Jurkat, Clone E6-1 (cell line): ENCODE measurements around the gene CD1B. TPM values are rescaled to one million over a fixed set of nuclear protein-coding genes. Genes with fewer than 3 reads are reported as not detected.
A peak's percentile ranks its signal among the peaks of the same experiment; 100 is the strongest.
"Not testable (repeated sequence)": the region's sequence is repeated elsewhere in the genome, so short reads cannot be mapped to it uniquely, and the experiment has no call there.

Experiments
- DNase-seq: peaks from one replicate; pipeline ENCODE4 v3.0.0-alpha.2; 2011; ENCODE audit warnings: low read depth, low spot score
- H3K4me3 ChIP-seq: 2 replicates; pipeline ENCODE4 v1.5.1; 2011; ENCODE audit warnings: mild to moderate bottlenecking, low read length, control low read depth, moderate library complexity
- polyA plus RNA-seq: library from polyadenylated mRNA; unstranded; fragments of >200 nt; gene quantifications from one replicate; pipeline ENCODE4 v1.2.1, GENCODE V29; 2012; ENCODE audit warnings: missing spikeins; ENCODE audit not compliant: insufficient read length, insufficient read depth

CD1B gene
- 40.2 TPM for polyA plus RNA-seq

DNA sequence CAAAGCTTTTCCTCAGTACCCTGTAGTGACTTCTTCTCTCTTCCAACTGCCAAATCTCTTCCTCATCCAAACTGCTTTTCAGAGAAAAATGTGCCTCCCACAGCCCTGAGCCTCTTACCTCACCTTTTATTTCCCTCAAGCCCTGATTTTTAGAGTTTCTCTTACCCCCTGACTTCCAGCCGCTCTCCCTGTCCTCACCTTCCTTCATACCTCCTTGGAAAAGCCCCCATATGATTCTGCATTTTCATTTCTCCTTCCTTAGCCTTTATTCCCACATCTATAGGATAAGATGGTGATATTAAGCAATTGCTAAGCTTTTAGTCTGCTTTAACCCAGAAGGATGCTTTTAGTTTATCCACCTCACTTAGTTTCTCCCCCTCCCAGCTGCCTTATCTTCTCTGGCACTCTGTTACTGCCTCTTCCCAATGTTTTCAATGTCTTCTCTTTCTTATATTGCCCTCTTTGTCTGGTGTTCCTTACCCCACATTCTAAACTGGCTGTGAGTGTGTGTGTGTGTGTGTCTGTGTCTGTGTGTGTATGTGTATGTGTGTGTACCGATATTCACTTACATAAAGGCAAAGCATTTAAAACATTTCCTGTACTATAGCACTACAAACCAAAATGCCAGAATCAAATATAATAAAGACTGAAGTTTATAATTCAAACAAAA lies at the start of gene CD1B:
CD1B (minus strand) TSS at position 51 of the 670 bp plus-strand sequence. CDS start 108 bp downstream, outside the sequence.
- DNase-seq = no peak
- H3K4me3 ChIP-seq = peak within 1 kb of the TSS; percentile 29

DNA sequence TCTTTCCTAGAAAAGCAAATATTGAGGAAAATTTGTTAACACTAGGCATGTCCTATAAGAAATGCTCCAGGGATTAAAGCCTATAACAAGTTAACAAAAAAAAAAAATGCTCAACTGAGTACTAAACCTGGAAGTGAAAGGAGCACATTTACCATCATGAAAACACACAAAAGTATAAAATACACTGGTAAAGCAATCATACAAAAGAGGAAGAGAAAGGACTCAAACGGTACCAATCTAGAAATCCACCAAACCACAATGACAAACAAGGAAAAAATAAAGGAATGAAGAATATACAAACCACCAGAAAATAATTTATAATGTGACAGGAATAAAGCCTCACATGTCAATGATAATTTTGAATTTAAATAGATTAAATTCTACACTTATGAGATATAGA lies 43.5 kb upstream of the CD1B start:
- H3K4me3 ChIP-seq = no peak overlapping the region
- DNase-seq = no peak

DNA sequence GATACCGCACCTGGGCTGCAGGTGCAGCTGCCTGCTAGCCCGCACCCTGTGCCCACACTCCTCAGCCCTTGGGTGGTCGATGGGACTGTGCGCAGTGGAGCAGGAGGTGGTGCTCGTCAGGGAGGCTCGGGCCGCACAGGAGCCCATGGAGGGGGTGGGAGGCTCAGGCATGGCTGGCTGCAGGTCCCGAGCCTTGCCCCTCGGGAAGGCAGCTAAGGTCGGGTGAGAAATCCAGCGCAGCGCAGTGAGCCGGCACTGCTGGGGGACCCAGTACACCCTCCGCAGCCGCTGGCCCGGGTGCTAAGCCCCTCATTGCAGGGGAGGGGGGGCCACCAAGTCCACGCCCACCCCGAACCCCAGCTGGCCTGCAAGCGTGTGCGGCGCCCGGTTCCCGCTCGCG lies 42.8 kb upstream of the CD1B start:
- not testable (repeated sequence) for H3K4me3 ChIP-seq, DNase-seq

DNA sequence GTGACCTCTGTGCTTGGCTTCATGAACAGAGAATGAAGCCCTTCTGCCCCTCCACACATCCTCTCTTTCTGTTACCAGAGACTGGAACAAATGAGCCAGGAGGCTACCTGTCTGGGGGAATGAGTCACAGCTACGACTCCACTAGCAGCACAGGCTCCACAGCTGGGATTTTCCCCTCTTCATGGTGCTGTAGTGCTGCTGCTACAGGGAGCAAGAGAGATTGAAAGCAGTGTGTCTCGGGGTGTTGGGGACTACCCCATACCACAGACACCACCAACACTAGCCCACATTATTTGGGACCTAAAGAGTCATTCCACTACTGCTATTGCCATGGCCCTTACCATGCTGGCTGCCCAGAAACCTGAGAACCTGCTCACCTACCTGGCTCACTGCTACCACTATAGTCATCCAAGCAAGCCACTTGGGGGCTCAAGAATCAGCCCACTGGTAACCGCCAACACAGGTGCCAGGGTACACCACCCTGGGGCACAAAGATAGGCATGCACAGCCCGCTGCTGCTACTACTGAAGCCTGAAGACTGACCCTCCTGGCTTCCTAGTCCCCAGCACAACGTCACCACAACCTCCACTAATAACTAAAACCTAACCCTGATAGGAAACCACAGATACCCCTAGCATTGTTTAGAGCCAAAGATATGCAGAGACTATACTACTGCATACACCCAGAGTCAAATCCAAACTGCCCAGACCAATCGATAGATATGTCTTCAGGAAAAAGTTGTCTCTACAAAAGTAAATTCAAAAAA lies 40.0 kb upstream of the CD1B start:
- DNase-seq = no peak
- no peak overlapping the region for H3K4me3 ChIP-seq

DNA sequence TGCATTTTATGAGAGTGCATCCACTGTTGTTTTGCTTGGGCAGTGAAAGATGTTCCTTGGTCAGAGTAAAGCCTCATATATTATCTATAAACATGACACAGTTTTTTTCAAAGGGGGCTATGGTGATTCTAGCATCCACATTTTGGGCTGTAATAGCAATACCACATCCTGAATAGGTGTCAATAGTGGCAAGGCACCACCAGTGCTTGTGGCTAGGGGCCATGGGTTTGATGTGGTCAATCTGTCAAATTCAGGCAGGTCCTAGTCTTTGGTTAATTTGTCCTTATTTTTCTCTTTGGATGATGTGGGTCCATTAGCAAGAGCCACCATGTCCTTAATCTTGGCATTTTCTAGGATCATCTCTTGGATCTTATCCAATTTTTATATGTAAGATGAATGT lies 35.5 kb upstream of the CD1B start:
- no peak overlapping the region for H3K4me3 ChIP-seq
- peak; percentile 72 for DNase-seq

DNA sequence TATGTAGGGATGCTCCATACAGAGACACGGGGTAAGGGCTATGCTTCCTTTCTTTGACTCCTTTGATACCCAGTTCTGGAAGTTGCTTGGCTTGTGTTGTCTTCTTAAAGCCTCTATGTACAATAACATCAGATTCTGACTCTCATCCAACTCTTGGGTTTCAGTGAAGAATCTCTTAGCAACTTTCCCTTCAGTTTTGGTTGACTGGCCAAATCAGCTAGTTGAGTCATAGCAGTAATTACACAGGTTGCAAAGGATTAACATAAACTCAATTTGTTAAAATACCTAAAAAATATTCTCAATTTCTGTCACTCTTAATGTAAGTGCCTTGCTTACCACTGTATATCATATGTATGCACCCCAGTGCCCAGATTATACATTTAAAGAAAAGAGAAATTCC lies 31.6 kb upstream of the CD1B start:
- no peak overlapping the region for H3K4me3 ChIP-seq
- DNase-seq = no peak

DNA sequence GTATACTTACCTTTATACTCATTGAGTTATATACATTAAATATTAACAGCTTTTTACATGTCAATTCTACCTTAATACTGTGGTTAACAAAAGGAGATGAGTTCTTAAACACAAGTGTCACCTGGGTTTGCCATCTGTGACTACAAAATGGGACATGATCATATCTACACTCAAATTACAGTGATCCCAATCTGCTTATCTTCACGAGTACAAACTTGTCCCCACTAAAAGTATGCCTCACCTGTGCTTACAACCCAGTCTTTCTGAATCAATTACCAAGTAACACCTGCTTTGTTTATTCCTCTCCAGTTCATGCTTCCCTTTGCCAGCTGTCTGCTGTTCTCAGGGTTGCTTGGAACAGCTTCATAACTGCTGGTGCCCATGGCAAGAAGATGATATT lies 31.2 kb upstream of the CD1B start:
- no peak overlapping the region for H3K4me3 ChIP-seq
- peak; percentile 91 for DNase-seq

DNA sequence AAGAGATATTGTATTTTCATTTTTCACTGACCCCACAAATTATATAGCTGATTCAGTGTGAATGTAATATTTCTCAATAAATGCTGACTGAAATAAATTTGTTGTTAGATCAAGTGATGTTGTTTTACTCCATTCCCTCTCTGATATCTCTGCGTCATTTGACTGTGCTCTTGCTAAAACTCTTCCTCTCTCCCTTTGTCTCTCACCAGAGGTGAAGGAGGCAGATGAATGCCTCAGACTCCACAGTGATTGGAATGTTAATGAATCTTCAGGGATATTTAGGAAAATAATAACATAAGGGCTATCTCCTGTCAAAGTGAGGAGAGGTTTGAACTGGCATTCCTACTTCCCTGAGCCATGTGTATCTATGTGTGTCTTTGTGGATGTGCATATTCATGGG lies 26.1 kb upstream of the CD1B start:
- H3K4me3 ChIP-seq = peak overlapping the region; percentile 74
- no peak for DNase-seq

DNA sequence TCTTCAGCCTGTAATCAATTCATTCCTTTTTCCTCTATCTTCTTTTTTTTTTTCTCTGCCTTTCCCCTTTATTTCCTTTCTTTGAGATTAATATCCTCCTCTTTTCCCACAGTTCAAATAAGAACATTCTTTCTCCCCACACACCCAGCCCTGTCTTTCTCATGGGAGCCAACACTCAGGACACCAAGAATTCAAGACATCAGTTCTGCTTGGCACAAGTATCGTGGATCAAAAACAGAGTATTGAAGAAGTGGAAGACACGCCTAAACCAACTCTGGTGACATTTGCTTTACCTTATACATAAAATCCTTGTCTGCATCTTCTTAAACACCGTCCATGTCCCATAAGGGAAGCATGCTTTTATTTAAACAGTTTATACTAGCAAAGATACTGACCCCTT lies 25.3 kb upstream of the CD1B start:
- peak overlapping the region; percentile 74 for H3K4me3 ChIP-seq
- DNase-seq = peak; percentile 41

DNA sequence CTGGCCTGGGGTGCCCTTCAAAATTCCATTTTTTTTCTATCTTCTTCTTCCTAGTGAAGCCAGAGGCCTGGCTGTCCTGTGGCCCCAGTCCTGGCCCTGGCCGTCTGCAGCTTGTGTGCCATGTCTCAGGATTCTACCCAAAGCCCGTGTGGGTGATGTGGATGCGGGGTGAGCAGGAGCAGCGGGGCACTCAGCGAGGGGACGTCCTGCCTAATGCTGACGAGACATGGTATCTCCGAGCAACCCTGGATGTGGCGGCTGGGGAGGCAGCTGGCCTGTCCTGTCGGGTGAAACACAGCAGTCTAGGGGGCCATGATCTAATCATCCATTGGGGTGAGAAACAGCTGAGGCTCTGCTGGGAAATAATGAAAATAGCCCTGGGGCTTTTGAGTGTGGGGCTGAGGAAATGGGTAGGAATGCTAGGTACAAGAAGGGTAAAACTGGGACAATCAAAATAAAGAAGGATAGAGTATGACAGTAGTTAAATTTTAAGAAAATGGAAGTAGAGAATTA lies 24.5 kb upstream of the CD1B start:
- peak overlapping the region; percentile 74 for H3K4me3 ChIP-seq
- no peak for DNase-seq

DNA sequence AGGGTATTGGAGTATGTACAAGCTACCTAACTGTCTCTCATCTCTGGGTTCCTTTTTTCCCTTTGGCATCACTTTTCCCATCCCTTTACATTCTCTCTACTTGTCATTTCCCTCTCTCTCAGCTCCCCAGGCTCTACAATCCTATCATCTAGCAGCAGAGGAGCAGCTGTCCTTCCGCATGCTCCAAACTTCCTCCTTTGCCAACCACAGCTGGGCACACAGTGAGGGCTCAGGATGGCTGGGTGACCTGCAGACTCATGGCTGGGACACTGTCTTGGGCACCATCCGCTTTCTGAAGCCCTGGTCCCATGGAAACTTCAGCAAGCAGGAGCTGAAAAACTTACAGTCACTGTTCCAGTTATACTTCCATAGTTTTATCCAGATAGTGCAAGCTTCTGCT lies 22.9 kb upstream of the CD1B start:
- H3K4me3 ChIP-seq = peak overlapping the region; percentile 74

DNA sequence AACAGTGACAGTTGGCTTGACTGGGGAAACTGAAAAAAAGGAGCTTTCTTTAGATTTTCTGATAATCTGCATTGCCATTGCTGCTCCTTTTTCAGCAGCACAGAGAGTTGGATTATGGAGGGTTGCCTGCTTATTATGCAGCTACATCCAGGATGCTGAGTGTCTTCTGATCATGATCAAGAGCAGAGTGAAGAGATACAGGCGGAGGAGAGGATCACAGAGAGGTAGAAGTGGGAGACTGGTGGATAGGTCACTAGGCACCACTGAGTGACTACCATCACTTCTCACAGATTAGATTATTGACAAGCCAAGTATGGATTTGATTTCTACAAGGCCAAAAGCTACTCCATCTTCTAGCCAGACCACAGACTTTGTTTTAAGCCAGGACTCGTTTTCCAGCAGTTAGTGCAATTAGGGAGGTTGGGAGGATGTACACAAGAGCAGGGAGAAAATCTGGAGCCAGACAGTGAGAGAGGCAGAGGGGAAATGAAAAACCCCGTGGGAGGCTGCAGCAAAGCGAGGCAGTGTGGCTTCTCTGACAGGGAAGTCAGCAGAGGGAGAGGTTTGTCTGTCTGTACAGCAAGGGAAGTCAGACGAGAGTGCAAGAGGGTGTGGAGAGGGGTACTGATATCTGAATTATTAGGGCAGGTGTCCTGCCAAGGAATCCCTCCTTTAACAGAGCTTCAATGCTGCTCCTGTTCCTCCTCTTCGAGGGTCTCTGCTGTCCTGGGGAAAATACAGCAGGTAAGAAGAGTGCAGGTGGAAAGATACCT lies 22.2 kb upstream of the CD1B start, which contains the start of gene CD1E:
CD1E (plus strand) TSS at position 592 of the 773 bp plus-strand sequence; CDS start at position 687, 95 bp downstream.
- DNase-seq = peak; percentile 71
- H3K4me3 ChIP-seq = peak within 1 kb of the TSS; percentile 74

More for the DNA sequence above, 22.9 kb upstream of the CD1B start:
- DNase-seq = peak; percentile 50

DNA sequence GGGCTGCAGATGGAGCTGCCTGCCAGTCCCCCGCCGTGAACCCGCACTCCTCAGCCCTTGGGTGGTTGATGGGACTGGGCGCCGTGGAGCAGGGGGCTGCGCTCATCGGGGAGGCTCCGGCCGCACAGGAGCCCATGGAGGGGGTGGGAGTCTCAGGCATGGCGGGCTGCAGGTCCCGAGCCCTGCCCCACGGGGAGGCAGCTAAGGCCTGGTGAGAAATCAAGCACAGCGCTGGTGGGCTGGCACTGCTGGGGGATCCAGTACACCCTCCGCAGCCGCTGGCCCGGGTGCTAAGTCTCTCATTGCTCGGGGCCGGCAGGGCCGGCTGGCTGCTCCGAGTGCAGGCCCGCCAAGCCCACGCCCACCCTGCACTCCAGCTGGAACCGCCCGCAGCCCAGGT lies 17.6 kb upstream of the CD1B start:
- H3K4me3 ChIP-seq, DNase-seq: not testable (repeated sequence)

DNA sequence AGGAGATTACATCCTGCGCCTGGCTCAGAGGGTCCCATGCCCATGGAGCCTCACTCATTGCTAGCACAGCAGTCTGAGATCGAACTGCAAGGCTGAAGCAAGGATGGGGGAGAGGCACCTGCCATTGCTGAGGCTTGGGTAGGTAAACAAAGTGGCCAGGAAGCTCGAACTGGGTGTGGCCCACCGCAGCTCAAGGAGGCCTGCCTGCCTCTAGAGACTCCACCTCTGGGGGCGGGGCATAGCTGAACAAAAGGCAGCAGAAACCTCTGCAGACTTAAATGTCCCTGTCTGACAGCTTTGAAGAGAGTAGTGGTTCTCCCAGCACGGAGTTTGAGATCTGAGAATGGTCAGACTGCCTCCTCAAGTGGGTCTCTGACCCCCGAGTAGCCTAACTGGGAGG lies 5.1 kb upstream of the CD1B start:
- H3K4me3 ChIP-seq, DNase-seq: not testable (repeated sequence)

DNA sequence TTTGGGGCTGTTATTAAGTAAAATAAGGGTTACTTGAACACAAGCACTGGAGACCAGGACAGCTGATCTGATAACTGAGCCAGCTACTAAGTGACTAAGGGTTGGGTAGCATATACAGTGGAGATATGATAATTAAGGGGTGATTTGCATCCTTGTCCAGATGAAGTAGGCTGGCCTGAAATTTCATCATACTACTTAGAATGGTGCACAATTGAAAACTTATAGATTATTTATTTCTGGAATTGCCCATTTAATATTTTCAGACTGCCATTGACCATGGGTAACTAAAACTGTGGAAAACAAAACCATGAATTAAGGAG lies 3.8 kb upstream of the CD1B start:
- H3K4me3 ChIP-seq = no peak overlapping the region
- DNase-seq = no peak

DNA sequence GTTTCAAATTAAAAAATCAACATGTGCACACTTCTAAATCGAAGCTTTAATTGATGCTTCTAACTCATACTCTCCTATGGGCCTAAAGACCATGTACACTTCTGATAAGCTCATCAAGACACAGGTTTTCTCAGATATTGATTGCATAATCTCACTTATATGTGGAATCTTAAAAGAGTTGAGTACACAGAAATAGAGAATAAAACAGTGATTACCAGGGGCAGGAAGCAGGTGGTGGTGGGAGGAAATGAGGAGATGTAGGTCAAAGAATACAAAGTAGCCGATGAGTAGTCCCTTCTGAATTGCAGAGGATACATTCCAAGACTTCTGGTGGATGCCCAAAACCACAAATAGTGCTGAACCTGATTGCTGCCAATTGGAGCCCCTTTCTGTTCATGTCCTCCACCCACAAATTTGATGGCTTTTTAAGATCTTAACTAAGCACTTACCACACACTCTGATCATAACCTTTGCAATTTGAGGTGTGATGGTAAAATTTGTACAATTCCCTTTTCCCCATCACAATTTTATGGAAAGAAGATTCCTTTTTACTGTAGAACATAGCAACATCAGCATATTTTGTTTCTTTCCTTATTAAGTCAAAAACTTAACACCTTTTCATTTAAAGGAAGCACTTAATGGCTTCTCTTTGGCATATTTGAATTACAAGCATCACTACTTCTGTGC lies 3.3 kb upstream of the CD1B start:
- H3K4me3 ChIP-seq = no peak overlapping the region
- DNase-seq = peak; percentile 89

DNA sequence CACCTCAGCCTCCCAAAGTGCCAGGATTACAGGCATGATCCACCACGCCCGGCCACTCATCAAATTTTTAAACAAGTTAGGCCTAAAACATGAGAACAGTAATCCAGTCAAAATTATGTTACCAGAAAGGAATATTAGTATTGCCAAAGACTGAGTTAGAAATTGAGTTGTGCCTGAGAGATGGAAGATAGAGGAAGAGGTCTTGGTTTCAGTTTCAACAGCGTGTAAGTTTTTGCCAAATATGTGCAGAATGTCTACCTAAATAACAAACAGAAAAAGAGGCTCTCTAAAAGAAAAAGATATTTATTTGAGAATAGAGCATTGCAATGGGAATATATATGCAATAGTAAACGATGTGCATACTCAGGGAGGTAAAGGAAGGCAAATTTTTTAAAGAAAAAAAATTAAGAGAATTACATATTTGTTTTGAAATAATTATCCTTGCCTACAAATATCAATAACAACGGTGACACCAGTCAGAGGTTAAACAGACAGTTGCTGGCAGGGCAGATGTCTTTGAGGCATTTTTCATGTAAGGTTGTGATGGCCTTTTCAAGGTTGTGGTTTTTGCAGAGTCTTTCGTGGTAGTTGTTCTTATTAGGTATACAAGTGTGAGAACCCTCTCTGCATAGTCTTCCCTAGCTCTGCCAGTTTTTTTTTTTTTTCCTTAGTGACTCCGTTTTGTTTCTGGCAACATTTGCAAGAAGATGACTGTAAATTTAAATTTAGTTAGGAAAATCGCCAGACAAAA lies 2.2 kb upstream of the CD1B start:
- no peak overlapping the region for H3K4me3 ChIP-seq
- peak; percentile 100 for DNase-seq

DNA sequence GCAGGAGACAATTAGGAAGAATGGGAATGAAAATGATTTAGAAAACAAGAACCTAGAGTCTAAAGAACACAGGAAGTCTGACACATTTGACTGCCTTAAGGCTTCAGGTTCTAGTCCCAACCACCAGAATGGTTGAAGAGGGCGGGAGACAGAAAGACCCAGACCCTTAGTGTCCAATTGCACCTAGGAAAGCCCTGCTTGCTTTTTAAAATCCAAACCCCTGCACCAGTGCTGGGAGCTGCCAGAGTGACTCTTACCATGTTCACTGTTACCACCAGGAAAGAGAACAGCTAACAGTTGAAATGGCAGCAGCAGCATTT lies 265 bp downstream of the CD1B start:
- H3K4me3 ChIP-seq = peak overlapping the region; percentile 29
- peak; percentile 51 for DNase-seq
